H1 (cell line): ENCODE measurements around the gene PACSIN2. TPM values are rescaled to one million over a fixed set of nuclear protein-coding genes. Genes with fewer than 3 reads are reported as not detected.

Source experiments
- BACH1 ChIP-seq: IDR thresholded peaks from 2 replicates; pipeline ENCODE4 v1.6.1; 2012; ENCODE audit warnings: low read length, improper control_type of control experiment
- CBX5 ChIP-seq: fragments of 300-800, 300-1000 bp; sonication (generic); IDR thresholded peaks from 2 replicates; pipeline ENCODE4 v1.7.1; 2016; ENCODE audit warnings: antibody characterized with exemption, low read length, low read depth
- CEBPB ChIP-seq: IDR thresholded peaks from 2 replicates; pipeline ENCODE4 v1.6.1; 2012; ENCODE audit warnings: low read depth, low read length
- GABPA ChIP-seq: IDR thresholded peaks from 2 replicates; pipeline ENCODE4 v1.6.1; 2011; ENCODE audit warnings: mild to moderate bottlenecking, low read length, moderate library complexity, borderline replicate concordance; ENCODE audit not compliant: insufficient read depth
- HDAC2 ChIP-seq, 2 experiments: fragments of 300-600 bp in 1 of 2; sonication (generic) in 1 of 2; IDR thresholded peaks; 2 replicates each; pipeline ENCODE4 v1.6.1; 2011 to 2012; ENCODE audit warnings: low read depth in 2 of 2, low read length in 2 of 2, mild to moderate bottlenecking in 2 of 2, moderate library complexity in 2 of 2, borderline replicate concordance in 1 of 2, inconsistent platforms in 1 of 2
- KDM1A ChIP-seq: fragments of 200-600, 300-600 bp; sonication (generic); IDR thresholded peaks from 2 replicates; pipeline ENCODE4 v1.7.1; 2016; ENCODE audit warnings: mild to moderate bottlenecking, low read length, borderline replicate concordance
- MAFK ChIP-seq: IDR thresholded peaks from 2 replicates; pipeline ENCODE4 v1.6.1; 2012; ENCODE audit warnings: low read depth, mild to moderate bottlenecking, improper control_type of control experiment, low read length
- RXRA ChIP-seq: IDR thresholded peaks from 2 replicates; pipeline ENCODE4 v1.6.1; 2011; ENCODE audit warnings: low read depth, mild to moderate bottlenecking, low read length, moderate library complexity; ENCODE audit not compliant: insufficient read depth
- polyA plus RNA-seq, 7 experiments: library from polyadenylated mRNA; depleted of rRNA in 3 of 7; stranded (reverse) in 5 of 7; unstranded in 2 of 7; fragments of >200 nt in 5 of 7; fragments of 200-250 nt in 2 of 7; gene quantifications; 1 replicate in 5 of 7; 2 replicates in 1 of 7; 4 replicates in 1 of 7; pipeline versions ENCODE4 v1.2.1 to v1.2.3, GENCODE V29; 2011 to 2013; ENCODE audit warnings: missing spikeins in 2 of 7, mixed read lengths in 2 of 7
- total RNA-seq: library from RNA; stranded (reverse); fragmentation: NEBNext Ultra II Directional; extraction: Animal tissue kit (Norgen Biotek cat#: 25700); gene quantifications from 2 replicates; pipeline ENCODE4 v1.2.1, GENCODE V29; 2021

The PACSIN2 gene
- total and polyA plus RNA-seq, 2 of the 8 experiments (the other 6 are each of a cell fraction or from before 2014, with no cell fraction given), result 44.8 to 64.2 TPM

DNA sequence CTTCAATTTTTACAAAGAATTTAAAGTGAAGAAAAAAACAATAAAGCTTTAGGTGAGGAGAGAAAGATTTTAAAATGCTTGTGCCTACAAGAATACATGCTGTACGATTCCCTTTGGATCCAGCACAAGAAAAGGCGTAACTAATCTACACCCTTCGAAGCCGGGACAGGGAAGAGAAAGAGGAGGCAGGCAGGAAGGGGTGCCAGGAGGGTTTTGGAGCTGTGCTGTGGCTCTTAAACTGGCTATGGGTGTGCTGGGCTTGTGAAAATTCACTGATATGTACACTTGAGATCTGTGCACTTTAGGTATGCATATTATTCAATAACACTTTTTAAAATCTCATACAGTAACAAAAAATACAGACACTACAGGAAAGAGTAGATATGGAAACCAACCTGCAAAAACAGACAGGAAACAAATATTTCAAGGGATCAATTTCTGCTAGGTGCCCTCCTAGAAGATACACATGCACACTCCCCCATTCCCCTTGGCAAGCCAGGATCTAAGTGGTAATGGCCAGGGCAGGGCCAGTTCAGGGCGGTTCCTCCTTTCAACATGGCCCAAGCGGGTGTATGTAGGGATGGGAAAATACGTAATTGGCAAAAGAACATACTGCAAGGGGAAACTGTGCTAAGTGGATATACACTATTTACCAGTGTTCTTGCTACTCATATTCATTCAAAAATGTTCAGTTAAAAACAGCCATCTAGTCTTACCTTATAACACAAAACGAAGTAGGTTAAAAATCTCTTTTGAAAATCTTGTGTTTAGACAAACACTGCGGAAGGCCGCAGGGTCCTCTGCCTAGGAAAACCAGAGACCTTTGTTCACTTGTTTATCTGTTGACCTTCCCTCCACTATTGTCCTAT lies 54.2 kb downstream of the PACSIN2 start (continued):
- TF ChIP-seq BACH1 (no peak), GABPA (no peak), CEBPB (no peak), MAFK (no peak), HDAC2 (IDR thresholded peaks at IDR 0.05; ENCODE audit: borderline replicate concordance in 1 of 2, low read depth in 2 of 2, low read length in 2 of 2) (no peak), CBX5 (no peak), KDM1A (no peak), RXRA (no peak)
